Measurements from ENCODE around the gene PUS10. TPM values are rescaled to one million over a fixed set of nuclear protein-coding genes. Genes with fewer than 3 reads are reported as not detected.

Gene PUS10
- total and polyA plus RNA-seq, 2 donors from 2014 or later: 3.0 to 5.7 TPM

DNA sequence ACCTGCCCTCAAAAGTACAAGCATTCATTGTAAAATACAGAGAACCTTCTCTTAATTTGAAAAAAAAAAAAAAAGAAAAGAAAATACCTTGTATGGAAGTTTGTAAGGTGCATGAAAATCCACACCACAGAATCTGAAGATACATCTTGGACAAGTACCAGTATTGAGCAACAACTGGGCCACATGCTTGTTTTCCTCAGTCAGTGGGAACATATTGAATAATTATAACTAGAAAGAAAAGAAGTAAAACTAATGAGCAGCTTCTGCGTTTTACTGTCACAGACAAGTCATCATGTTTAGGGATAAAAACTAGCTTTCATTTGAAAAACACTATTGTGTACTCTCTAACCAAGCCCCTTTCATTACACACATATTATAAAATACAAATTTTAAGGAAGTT lies 6.4 kb downstream of the PUS10 start:
- H3K27me3 ChIP-seq (ENCODE audit: control insufficient read depth, insufficient read depth, low read length): no peaks in the 10 kb centered on the region
- no peak overlapping the region for H3K4me3 ChIP-seq (ENCODE audit: low read length in 3 of 3)
- TF ChIP-seq, protein P1, sequence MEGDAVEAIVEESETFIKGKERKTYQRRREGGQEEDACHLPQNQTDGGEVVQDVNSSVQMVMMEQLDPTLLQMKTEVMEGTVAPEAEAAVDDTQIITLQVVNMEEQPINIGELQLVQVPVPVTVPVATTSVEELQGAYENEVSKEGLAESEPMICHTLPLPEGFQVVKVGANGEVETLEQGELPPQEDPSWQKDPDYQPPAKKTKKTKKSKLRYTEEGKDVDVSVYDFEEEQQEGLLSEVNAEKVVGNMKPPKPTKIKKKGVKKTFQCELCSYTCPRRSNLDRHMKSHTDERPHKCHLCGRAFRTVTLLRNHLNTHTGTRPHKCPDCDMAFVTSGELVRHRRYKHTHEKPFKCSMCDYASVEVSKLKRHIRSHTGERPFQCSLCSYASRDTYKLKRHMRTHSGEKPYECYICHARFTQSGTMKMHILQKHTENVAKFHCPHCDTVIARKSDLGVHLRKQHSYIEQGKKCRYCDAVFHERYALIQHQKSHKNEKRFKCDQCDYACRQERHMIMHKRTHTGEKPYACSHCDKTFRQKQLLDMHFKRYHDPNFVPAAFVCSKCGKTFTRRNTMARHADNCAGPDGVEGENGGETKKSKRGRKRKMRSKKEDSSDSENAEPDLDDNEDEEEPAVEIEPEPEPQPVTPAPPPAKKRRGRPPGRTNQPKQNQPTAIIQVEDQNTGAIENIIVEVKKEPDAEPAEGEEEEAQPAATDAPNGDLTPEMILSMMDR (IDR thresholded peaks at IDR 0.05; ENCODE audit: borderline replicate concordance, extremely low read depth, insufficient read depth): no peak
- no peaks in the 10 kb centered on the region for H3K9me3 ChIP-seq (ENCODE audit: control insufficient read depth in 2 of 3, insufficient read depth in 1 of 3, low read length in 3 of 3)
- intact Hi-C loops (cut with DNase I): no loop called here
- no peak overlapping the region for H3K27ac ChIP-seq (ENCODE audit: low read depth in 2 of 2, low read length in 2 of 2)
- no peak overlapping the region for H3K9ac ChIP-seq (ENCODE audit: low read length in 3 of 3)
- no peaks in the 10 kb centered on the region for H3K36me3 ChIP-seq (ENCODE audit: control insufficient read depth in 2 of 3, insufficient read depth in 3 of 3, low read length in 3 of 3)
- no peak for FAIRE-seq
- DNase-seq: no peak
- no peaks in the 10 kb centered on the region for H3K4me1 ChIP-seq (ENCODE audit: control insufficient read depth in 2 of 3, insufficient read depth in 2 of 3, low read depth in 1 of 3, low read length in 3 of 3)

DNA sequence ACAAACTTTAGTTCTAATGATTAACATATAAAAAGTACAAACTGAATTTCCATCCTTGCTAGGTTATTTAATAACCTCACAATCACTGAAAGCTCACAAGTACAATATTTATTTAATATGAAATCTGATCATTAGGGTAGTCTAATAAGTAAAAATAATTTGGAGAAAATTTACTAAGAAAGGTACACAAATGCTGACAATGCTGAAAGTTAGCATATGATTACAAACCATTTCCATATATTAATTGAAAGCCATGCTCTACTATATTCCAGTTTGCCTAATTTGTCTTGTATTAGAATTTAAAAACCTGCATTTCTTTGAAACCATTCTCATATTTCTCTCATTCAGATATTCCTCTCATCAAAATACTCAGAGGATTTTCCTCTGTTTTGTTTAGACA lies 8.7 kb downstream of the PUS10 start:
- intact Hi-C loops (cut with DNase I): no loop called here
- no peaks in the 10 kb centered on the region for H3K27me3 ChIP-seq (ENCODE audit: control insufficient read depth, insufficient read depth, low read length)
- H3K36me3 ChIP-seq (ENCODE audit: control insufficient read depth in 2 of 3, insufficient read depth in 3 of 3, low read length in 3 of 3): no peaks in the 10 kb centered on the region
- H3K9me3 ChIP-seq (ENCODE audit: control insufficient read depth in 2 of 3, insufficient read depth in 1 of 3, low read length in 3 of 3): no peaks in the 10 kb centered on the region
- H3K9ac ChIP-seq (ENCODE audit: low read length in 3 of 3): no peak overlapping the region
- TF ChIP-seq, protein P1 (IDR thresholded peaks at IDR 0.05; ENCODE audit: borderline replicate concordance, extremely low read depth, insufficient read depth): no peak
- peak; percentile 39 for FAIRE-seq
- DNase-seq: no peak
- no peak overlapping the region for H3K27ac ChIP-seq (ENCODE audit: low read depth in 2 of 2, low read length in 2 of 2)
- no peak overlapping the region for H3K4me3 ChIP-seq (ENCODE audit: low read length in 3 of 3)
- no peaks in the 10 kb centered on the region for H3K4me1 ChIP-seq (ENCODE audit: control insufficient read depth in 2 of 3, insufficient read depth in 2 of 3, low read depth in 1 of 3, low read length in 3 of 3)

DNA sequence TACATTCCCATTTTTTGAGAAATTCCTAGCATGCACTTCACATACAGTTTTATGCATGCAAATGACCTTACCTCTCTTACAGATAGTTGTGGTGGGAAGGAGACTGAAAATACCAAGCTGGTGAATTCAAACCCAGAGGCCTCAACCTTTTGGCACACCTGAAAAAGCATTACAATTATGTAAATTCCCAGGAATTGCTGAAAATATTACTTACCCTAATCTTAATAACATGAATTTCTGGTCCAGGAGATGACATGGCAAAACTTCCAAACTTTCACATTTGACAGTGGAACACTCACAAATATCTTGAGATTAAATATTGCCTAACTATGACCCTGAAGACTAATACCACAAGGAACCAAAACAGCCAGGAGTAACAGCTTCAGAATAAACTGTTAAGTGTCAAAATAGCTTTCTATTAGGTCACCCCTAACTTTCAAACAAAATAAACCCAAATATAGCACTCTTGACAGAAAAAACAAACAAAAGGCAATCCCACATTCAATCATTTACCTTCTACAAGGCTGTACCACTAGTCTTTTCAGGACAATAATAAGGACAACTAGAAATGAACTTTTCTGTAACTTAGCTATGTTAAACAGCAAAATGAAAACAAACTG lies 11.5 kb downstream of the PUS10 start:
- FAIRE-seq (no peak), DNase-seq (no peak)
- Histone ChIP-seq H3K4me1 (ENCODE audit: control insufficient read depth in 2 of 3, insufficient read depth in 2 of 3, low read depth in 1 of 3, low read length in 3 of 3) (no peaks in the 10 kb centered on the region), H3K27me3 (ENCODE audit: control insufficient read depth, insufficient read depth, low read length) (no peaks in the 10 kb centered on the region), H3K9me3 (ENCODE audit: control insufficient read depth in 2 of 3, insufficient read depth in 1 of 3, low read length in 3 of 3) (no peaks in the 10 kb centered on the region), H3K27ac (ENCODE audit: low read depth in 2 of 2, low read length in 2 of 2) (no peak overlapping the region), H3K9ac (ENCODE audit: low read length in 3 of 3) (no peak overlapping the region), H3K36me3 (ENCODE audit: control insufficient read depth in 2 of 3, insufficient read depth in 3 of 3, low read length in 3 of 3) (no peaks in the 10 kb centered on the region), H3K4me3 (ENCODE audit: low read length in 3 of 3) (no peak overlapping the region)
- TF ChIP-seq, protein P1 (IDR thresholded peaks at IDR 0.05; ENCODE audit: borderline replicate concordance, extremely low read depth, insufficient read depth): no peak
- intact Hi-C loops (cut with DNase I): no loop called here

- TF ChIP-seq, protein P1 (IDR thresholded peaks at IDR 0.05; ENCODE audit: borderline replicate concordance, extremely low read depth, insufficient read depth): no peak
- DNase-seq (no peak), FAIRE-seq (no peak)
- intact Hi-C loops (cut with DNase I): no loop called here
- Histone ChIP-seq H3K27me3 (ENCODE audit: control insufficient read depth, insufficient read depth, low read length) (no peaks in the 10 kb centered on the region), H3K27ac (ENCODE audit: low read depth in 2 of 2, low read length in 2 of 2) (no peak overlapping the region), H3K9me3 (ENCODE audit: control insufficient read depth in 2 of 3, insufficient read depth in 1 of 3, low read length in 3 of 3) (no peaks in the 10 kb centered on the region), H3K36me3 (ENCODE audit: control insufficient read depth in 2 of 3, insufficient read depth in 3 of 3, low read length in 3 of 3) (no peaks in the 10 kb centered on the region), H3K4me1 (ENCODE audit: control insufficient read depth in 2 of 3, insufficient read depth in 2 of 3, low read depth in 1 of 3, low read length in 3 of 3) (no peaks in the 10 kb centered on the region), H3K4me3 (ENCODE audit: low read length in 3 of 3) (no peak overlapping the region), H3K9ac (ENCODE audit: low read length in 3 of 3) (no peak overlapping the region)
Measured at GRCh38 chr2:61005736-61006135, 12.3 kb downstream of the PUS10 start.

Measured in kidney (tissue), 14 donors.